Suprapubic skin (tissue), 4 donors: ENCODE results near the gene NEUROD6.

Experiments used
- EP300 ChIP-seq: sonication (generic); formaldehyde crosslinking; IDR thresholded peaks from one replicate; pipeline ENCODE4 v1.6.1; 2017; ENCODE audit warnings: antibody characterized with exemption
- POLR2AphosphoS5 ChIP-seq, 3 donors: sonication (generic); formaldehyde crosslinking; IDR thresholded peaks; one replicate each; pipeline ENCODE4 v1.6.1; 2017; ENCODE audit warnings: antibody characterized with exemption in 3 of 3

GRCh38 chr7:31304446-31304845 is 36.1 kb downstream of the NEUROD6 start:
- TF ChIP-seq POLR2AphosphoS5 (IDR thresholded peaks at IDR 0.05) (no peak), EP300 (no peak)
